Measurements from ENCODE around the gene HOXC6.

DNA sequence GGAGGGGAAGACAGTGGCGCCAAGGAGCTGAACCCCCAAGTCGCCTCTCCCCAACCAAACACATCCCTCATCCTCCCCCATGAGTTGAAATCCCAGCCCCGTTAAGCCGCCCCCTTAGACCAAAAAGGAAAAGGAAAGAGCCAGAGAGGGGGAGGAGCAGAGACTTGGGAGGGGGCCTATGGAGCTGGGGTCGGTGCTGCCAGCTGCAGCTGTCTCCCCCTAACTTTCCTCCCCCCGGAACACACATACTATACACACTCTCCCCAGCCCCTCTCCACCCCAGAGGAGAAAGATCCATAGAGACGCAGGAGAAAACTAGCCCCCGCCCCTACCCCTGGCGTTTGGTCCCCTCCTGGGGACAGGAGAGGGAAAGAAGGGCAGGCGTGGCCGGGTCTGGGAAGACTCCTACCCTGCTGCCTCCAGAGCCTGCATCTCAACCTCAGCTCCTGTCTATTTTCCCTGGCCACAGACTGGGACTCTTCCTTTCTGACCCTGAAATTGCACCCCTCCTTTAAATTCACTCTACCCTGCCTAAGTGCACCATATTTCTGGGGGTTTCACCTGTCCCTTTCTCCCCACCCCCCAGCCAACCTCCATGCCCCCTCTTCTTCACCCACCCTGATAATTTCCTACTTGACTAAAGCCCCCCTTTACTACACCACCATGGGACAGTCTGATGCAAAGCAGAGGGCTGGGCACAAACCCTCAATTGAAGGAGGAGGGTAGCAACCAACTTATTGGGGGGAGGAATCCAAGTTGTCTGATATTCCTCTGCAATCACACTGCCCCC lies 29.9 kb upstream of the HOXC6 start:
- TF ChIP-seq, protein P1, sequence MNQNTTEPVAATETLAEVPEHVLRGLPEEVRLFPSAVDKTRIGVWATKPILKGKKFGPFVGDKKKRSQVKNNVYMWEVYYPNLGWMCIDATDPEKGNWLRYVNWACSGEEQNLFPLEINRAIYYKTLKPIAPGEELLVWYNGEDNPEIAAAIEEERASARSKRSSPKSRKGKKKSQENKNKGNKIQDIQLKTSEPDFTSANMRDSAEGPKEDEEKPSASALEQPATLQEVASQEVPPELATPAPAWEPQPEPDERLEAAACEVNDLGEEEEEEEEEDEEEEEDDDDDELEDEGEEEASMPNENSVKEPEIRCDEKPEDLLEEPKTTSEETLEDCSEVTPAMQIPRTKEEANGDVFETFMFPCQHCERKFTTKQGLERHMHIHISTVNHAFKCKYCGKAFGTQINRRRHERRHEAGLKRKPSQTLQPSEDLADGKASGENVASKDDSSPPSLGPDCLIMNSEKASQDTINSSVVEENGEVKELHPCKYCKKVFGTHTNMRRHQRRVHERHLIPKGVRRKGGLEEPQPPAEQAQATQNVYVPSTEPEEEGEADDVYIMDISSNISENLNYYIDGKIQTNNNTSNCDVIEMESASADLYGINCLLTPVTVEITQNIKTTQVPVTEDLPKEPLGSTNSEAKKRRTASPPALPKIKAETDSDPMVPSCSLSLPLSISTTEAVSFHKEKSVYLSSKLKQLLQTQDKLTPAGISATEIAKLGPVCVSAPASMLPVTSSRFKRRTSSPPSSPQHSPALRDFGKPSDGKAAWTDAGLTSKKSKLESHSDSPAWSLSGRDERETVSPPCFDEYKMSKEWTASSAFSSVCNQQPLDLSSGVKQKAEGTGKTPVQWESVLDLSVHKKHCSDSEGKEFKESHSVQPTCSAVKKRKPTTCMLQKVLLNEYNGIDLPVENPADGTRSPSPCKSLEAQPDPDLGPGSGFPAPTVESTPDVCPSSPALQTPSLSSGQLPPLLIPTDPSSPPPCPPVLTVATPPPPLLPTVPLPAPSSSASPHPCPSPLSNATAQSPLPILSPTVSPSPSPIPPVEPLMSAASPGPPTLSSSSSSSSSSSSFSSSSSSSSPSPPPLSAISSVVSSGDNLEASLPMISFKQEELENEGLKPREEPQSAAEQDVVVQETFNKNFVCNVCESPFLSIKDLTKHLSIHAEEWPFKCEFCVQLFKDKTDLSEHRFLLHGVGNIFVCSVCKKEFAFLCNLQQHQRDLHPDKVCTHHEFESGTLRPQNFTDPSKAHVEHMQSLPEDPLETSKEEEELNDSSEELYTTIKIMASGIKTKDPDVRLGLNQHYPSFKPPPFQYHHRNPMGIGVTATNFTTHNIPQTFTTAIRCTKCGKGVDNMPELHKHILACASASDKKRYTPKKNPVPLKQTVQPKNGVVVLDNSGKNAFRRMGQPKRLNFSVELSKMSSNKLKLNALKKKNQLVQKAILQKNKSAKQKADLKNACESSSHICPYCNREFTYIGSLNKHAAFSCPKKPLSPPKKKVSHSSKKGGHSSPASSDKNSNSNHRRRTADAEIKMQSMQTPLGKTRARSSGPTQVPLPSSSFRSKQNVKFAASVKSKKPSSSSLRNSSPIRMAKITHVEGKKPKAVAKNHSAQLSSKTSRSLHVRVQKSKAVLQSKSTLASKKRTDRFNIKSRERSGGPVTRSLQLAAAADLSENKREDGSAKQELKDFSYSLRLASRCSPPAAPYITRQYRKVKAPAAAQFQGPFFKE (tag by site-specific recombination; IDR thresholded peaks at IDR 0.05; ENCODE audit: borderline replicate concordance): no peak
- TF ChIP-seq, protein P2, sequence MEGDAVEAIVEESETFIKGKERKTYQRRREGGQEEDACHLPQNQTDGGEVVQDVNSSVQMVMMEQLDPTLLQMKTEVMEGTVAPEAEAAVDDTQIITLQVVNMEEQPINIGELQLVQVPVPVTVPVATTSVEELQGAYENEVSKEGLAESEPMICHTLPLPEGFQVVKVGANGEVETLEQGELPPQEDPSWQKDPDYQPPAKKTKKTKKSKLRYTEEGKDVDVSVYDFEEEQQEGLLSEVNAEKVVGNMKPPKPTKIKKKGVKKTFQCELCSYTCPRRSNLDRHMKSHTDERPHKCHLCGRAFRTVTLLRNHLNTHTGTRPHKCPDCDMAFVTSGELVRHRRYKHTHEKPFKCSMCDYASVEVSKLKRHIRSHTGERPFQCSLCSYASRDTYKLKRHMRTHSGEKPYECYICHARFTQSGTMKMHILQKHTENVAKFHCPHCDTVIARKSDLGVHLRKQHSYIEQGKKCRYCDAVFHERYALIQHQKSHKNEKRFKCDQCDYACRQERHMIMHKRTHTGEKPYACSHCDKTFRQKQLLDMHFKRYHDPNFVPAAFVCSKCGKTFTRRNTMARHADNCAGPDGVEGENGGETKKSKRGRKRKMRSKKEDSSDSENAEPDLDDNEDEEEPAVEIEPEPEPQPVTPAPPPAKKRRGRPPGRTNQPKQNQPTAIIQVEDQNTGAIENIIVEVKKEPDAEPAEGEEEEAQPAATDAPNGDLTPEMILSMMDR (tag by site-specific recombination; IDR thresholded peaks at IDR 0.05): 0 out of 2 replicates have a peak, but pooled peaks have one; percentile 53
- TF ChIP-seq ZNF426 (tag by site-specific recombination; IDR thresholded peaks at IDR 0.05) (no peak), ZNF138 (tag by site-specific recombination; IDR thresholded peaks at IDR 0.05; ENCODE audit: borderline replicate concordance) (no peak), ZNF776 (tag by site-specific recombination; IDR thresholded peaks at IDR 0.05; ENCODE audit: borderline replicate concordance) (no peak), ZNF791 (tag by site-specific recombination; IDR thresholded peaks at IDR 0.05) (no peak), ZNF600 (tag by site-specific recombination; IDR thresholded peaks at IDR 0.05) (peak; percentile 98), ZNF274 (IDR thresholded peaks at IDR 0.05; ENCODE audit: low read length) (no peak), ZNF274 (tag by site-specific recombination; IDR thresholded peaks at IDR 0.05; ENCODE audit: borderline replicate concordance) (no peak), ZNF24 (tag by site-specific recombination; IDR thresholded peaks at IDR 0.05) (no peak)
